Left colon (tissue), 2 donors: ENCODE measurements around the gene DGUOK. TPM values are rescaled to one million over a fixed set of nuclear protein-coding genes. Genes with fewer than 3 reads are reported as not detected.
A peak's percentile ranks its signal among the peaks of the same experiment; 100 is the strongest.
"Not testable (repeated sequence)": the region's sequence is repeated elsewhere in the genome, so short reads cannot be mapped to it uniquely, and the experiment has no call there.

Experiments used
- ATAC-seq: fragments of 200-7000 bp; cut with Tn5 transposase; one replicate; pipeline ENCODE4 v1.9.1; 2020; ENCODE audit warnings: mild to moderate bottlenecking, moderate library complexity
- DNase-seq, 2 donors: peaks; one replicate each; pipeline ENCODE4 v3.0.0-alpha.2; 2020
- intact Hi-C, 2 donors: fragments of 100-400 bp; cut with DNase I in 1 of 2; cut with micrococcal nuclease in 1 of 2; formaldehyde crosslinking; loops; one replicate each; pipeline versions ENCODE4 v1.11.2 to v1.14.0; 2022; cut with DNase I, micrococcal nuclease
- long read RNA-seq: library from polyadenylated mRNA; unstranded; transcript quantifications from one replicate; pipeline ENCODE4 v2.0.0, GENCODE V29; 2021
- total RNA-seq, 2 donors: library from RNA; stranded (reverse); fragmentation: NEBNext Ultra II Directional; extraction: Animal tissue kit (Norgen Biotek cat#: 25700); gene quantifications; one replicate each; pipeline ENCODE4 v1.2.1, GENCODE V29; 2021
- donor health status: DM: no; HTN: no; CAD: no.
- donor health status: DM: yes; HTN: yes; CAD: no.

The DGUOK gene
- 10 to 100 TPM; 47.4 to 52.6 TPM for total RNA-seq
- long read RNA-seq, transcript DGUOK-208 (6 exons, 1,029 nt): major isoform, 17 of 56 reads
- long read RNA-seq, transcript DGUOK-203 (4 exons, 703 nt): minor isoform, 10 of 56 reads
- long read RNA-seq, transcript DGUOK-201 (7 exons, 1,144 nt): minor isoform, 11 of 56 reads
- long read RNA-seq, transcript DGUOK-202 (5 exons, 880 nt): minor isoform, 8 of 56 reads
- long read RNA-seq, partial matches to known transcripts: 0 of 56 reads
- long read RNA-seq, other reads (novel, unspliced or antisense): 10 of 56 reads

DNA sequence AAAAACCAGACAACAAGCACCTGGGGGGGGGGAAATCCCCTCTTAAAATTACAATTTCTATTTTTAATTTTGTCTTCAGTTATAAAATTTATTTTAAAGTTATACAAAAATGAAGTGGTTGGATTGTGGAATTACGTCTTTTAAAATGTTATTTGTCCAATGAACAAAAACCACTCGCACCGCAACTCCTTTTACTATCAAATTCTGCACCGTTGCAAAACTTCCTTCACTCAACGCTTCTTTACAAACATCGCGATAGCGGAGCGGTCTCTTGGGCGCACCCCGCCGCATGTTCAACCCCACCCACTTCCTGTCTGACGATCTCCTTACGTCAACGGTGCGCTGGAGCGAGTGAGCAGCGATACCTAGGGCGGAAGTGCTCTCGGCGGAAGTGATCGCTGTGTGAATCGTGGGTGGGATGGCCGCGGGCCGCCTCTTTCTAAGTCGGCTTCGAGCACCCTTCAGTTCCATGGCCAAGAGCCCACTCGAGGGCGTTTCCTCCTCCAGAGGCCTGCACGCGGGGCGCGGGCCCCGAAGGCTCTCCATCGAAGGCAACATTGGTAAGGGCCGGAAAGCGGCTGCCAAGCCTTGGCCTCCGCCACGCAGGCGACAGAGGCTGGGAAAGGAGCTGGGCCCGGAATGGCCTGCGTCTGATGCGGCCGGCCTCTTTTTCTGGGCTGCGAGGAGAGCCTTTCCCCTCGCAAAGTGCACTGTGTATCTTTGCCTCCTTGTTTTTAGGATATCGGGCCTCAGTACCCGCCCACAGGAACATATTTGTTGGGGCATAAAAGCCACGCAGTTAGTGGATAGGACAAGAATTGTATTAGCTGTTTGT lies at the start of gene DGUOK:
Gene DGUOK, plus strand, starts transcription at position 388 of the 835 bp plus-strand sequence. Its CDS starts 31 bp downstream, at position 419.
- intact Hi-C loops: loop anchor here in 1 of 2 donors (5.0 kb wide), 1 partner anchor 56 kb away; the partner anchor contains the start of gene TET3
- peak; percentile 84 for ATAC-seq
- DNase-seq: peak; percentile 98 to 99

DNA sequence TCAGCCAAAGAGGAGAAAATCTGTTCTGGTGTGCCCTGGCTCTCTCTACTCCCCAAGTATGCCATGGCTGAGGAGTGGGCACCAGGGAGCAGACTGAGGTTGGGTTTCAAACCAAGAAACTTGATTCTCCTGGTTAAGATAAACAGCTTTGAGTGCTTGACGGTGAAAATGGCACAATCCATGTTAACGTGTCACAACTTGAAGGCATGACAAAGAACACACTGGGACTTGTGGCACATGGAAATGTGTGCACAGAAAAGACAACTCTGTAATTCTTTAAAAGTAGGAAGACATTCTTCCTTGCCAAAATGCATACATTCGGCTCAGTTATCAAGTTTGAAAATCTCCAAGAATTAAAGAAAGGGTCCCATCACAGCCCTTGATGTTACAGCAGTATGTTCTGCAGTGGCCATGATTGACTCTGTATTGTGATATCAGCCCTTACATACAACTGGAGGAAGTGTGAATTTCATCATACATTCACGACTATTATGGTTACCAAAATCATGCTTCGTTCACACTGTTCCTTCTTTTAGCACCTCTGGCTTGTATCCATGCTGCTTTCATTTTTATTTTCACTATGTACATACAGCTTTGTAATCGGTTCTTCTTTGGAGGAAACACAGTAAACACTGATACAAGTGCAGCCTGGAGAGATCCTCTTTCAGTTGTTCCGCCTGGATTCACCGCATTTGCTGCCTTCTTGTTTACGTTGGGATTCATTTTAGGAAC lies 49.4 kb upstream of the DGUOK start:
- ATAC-seq: peak; percentile 71
- intact Hi-C loops: no loop called here
- DNase-seq: no peak

DNA sequence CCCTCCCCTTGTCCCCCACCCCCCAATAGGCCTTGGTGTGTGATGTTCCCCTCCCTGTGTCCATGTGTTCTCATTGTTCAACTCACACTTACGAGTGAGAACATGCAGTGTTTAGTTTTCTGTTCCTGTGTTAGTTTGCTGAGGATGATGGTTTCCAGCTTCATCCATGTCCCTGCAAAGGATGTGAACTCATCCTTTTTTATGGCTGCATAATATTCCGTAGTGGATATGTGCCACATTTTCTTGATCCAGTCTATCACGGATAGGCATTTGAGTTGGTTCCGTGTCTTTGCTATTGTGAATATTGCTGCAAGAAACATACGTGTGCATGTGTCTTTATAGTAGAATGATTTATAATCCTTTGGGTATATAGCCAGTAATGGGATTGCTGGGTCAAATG lies 48.7 kb upstream of the DGUOK start:
- ATAC-seq, DNase-seq, intact Hi-C loops: not testable (repeated sequence)

DNA sequence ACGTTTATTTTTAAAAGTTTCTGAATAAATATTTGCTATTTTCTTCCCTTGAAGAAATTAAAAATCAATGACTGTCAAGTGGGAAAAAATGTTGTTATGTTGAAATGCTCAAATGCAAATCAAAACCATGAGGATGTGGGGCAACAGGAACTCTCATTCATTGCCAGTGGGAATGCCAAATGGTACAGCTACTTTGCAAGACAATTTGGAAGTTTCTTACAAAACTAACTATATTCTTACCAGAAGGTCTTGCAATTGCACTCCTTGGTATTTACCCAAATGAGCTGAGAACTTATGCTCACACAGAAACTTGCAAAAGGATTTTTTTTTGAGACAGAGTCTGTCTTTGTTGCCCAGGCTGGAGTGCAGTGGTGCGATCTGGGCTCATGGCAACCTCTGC lies 41.3 kb upstream of the DGUOK start:
- intact Hi-C loops: no loop called here
- no peak for DNase-seq
- no peak for ATAC-seq

DNA sequence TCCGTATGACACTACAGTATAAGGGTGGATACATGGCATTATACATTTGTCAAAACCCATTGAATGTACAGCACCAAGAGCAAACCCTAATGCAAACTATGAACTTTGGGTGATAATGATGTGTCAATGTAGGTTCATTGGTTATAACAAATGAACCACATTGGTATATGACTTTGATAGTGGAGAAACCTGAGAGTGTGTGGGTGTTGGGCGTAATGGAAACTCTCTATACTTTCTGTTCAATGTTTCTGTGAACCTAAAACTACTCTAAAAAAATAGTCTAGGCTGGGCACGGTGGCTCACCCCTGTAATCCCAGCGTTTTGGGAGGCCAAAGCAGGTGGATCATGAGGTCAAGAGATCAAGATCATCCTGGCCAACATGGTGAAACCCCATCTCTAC lies 40.3 kb upstream of the DGUOK start:
- intact Hi-C loops: no loop called here
- no peak for ATAC-seq
- no peak for DNase-seq

DNA sequence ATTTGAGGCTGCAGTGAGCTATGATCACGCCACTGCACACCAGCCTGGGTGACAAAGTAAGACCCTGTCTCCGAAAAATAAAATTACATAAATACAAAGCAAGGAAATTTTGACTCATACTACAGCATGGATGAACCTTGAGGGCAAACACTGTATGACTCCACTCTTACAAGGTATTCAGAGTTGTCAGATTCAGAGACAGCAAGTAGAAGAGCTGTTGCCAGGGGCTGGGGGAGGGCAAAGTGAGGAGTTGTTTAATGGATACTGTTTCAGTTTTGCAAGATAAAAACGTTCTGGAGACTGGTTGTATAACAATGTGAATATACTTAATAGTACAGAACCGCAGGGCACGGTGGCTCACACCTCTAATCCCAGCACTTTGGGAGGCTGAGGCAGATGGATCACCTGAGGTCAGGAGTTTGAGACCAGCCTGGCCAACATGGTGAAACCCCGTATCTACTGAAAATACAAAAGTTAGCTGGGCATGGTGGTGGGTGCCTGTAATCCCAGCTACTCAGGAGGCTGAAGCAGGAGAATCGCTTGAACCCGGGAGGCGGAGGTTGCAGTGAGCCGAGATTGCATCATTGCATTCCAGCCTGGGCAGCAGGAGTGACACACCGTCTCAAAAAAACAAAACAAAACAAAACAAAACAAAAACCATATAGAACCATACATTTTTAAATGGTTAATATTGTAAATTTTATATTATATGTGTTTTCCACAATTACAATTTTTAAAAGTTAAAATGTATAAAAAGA lies 38.9 kb upstream of the DGUOK start:
- intact Hi-C loops, DNase-seq, ATAC-seq: not testable (repeated sequence)

DNA sequence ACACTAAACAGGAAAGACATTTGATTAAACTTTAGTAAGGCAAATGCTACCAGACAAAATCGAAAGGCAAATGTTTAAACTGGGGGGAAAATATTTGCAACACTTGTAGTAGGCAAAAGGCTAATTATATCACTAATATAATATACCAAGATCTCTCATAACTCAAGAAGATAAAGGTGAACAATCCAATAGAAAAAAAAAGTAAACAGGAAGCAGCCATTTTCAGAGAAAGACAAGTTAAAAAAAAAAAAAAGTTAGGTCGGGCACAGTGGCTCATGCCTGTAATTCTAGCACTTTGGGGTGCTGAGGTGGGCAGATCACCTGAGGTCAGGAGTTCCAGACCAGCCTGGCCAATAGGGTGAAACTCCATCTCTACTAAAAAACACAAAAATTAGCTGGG lies 38.3 kb upstream of the DGUOK start:
- intact Hi-C loops: no loop called here
- DNase-seq (no peak), ATAC-seq (no peak)

DNA sequence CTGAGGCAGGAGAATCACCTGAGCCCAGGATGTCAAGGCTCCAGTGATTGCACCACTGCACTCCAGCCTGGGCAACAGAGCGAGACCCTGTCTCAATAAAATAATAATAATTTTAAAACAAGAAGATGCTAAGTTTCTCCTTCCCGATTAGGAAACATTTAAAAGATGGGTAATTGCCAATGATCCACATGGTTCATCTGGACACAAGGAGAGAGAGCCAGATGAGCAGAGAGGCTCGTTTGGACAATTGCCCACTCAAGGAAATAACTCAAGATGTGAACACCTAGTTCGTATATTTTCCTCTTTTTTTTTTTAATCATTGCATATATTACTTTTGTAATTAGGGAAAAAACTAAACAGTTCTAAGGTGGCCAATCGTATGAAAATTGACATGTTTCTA lies 37.5 kb upstream of the DGUOK start:
- intact Hi-C loops: no loop called here
- DNase-seq (no peak), ATAC-seq (no peak)

DNA sequence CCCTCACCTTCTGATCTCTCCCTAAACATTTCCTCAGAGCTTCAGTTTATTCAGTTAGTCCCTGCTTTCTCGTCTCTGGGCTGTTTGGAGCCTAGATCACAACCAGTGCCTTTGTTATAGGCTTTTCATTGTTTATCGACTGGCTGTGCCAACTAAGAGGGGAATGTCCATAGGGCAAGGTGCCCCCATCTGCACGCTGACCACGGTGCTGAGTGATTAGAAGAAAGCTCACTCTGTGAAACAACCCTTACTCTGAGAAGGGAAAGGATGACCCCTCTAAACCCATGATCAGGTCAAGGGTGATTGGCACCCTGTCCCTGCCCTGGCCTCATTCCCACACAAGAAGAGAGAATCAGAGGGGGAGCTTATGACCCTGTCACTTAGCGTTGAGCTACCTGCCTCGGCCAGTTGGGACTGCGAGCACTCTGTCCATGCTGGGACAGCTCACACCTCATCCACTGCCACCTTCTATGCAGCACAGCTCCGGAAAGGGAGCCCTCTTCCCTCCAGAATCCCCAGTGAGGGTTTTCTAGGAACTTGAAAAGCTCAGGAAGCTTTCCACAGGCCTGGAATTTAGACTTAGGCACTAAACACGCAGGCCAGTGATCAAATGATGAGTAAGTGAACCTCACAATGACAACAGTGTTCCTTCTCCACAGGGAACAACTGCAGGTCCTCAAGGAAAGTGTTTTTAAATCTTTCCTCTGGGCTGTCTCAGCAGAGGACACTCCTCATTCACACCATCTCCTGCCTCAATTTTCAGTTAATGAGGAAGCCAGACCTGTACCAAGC lies 36.2 kb upstream of the DGUOK start:
- no peak for ATAC-seq

DNA sequence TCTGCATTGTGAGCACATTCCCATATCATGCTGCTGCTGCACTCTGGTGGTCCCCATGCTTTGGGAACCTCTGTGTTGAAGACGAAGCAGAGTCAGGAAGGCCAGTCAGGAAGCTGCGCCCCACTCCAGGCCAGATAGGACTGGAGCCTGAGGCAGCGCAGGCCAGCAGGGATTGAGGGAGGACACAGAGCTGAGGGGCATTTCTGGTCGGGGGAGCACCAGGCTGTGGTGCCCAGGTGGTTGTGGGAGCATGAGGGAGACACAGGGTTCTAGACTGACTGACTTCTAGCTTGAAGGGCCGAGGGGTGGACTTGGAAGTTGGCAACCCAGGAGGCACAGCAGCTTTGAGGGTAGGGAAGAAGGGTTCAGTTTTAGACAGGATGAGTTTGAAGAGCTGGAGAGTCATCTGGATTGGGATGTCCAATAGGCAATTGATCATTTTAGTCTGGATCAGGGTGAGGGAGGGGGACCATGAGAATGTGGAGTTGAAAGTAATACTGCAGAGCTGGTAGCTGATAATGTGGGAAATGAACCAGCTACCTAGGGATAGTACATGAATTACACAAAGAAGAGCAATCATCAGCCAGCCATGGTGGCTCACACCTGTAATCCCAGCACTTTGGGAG lies 35.3 kb upstream of the DGUOK start:
- intact Hi-C loops: no loop called here
- DNase-seq: no peak
- no peak for ATAC-seq

More for the DNA sequence above, 36.2 kb upstream of the DGUOK start:
- intact Hi-C loops: no loop called here
- DNase-seq: no peak

DNA sequence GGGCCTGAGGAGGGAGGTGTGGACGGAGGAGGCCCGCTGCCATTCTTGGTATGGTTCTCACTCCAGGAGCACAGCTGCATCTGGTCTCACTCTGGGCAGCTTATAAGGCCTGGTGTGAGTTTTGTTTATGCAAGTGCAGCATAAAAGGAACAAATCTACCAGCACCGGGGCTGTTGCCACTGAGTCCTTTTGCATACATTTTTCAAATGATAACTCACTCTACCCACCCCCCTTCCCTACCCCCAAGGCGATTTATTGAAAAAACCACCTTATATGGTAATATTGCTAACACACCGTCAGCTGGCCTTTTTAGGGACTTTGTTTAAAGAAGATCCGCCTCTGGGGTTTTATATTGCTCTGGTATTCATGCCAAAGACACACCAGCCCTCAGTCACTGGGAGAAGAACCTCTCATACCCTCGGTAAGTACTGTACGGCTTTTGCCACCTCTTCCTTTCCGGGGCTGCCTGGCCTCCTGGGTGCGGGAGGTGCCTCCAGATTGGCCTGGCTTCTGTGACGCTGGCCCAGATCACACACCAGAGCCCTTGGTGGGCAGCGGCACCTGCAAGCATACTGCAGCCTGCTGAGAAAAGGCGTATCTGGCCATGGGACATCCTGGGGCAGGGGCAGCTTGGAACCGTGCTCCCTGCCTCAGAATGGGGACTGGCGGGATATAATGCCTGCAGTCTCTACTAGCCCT lies 33.9 kb upstream of the DGUOK start, which contains the start of gene ACTG2:
Gene ACTG2, plus strand, starts transcription at position 378 of the 699 bp plus-strand sequence. CDS start 8,304 bp downstream, outside the sequence.
- DNase-seq: peak in 1 of 2 donors; percentile 75

DNA sequence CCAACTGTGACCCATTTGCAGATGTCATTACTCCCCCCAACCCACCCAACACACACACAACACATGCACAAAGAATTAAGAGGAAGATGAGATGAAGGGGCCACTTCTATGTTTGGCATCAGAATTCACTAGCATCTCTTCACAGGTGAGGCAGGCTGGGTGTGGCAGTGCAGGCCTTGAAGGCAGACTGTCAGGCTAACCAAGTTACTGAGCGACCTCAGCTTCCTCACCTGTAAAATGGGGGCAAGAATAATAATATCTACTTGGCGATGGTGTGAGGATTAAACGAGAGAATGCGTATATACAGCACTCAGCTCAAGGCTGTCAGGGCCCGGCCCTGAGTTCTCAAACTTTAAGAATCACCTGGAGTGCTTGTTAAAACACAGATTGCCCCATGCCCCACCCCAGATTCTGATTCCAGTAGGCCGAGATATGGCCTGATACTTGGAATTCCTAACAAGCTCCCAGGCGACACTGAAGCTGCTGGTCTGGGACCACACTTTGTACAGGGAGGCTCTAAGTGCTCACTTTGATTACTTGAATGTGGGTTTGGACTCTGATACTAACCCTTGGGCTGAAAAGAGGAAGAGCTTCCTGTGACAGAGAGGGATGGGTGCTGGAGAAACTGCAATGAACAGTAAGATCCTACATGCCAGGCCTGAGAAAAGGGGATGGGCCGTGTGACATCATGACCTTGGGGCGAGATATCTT lies 32.8 kb upstream of the DGUOK start:
- intact Hi-C loops: no loop called here
- peak; percentile 53 for ATAC-seq
- no peak for DNase-seq

More for the DNA sequence above, 33.9 kb upstream of the DGUOK start, which contains the start of gene ACTG2:
- ATAC-seq: peak; percentile 26
- intact Hi-C loops: no loop called here

DNA sequence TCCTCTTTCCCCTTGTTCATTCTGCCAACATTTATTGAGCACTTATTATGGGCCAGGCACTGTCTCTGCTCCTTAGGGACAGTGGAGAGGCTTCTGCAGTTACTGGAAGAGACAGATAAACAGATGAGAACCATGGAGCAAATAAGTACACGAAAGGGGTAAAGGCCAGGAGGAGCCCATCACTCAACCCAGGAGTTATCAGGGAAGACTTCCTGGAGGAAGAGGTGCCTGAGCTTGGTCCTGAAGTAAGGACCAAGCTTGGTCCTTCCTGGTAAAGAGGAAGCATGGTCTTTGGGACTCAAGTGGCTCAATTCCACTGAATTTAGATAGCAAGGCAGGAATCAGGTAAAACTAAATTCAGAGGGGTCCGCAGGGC lies 32.2 kb upstream of the DGUOK start:
- intact Hi-C loops: no loop called here
- ATAC-seq (no peak), DNase-seq (no peak)

DNA sequence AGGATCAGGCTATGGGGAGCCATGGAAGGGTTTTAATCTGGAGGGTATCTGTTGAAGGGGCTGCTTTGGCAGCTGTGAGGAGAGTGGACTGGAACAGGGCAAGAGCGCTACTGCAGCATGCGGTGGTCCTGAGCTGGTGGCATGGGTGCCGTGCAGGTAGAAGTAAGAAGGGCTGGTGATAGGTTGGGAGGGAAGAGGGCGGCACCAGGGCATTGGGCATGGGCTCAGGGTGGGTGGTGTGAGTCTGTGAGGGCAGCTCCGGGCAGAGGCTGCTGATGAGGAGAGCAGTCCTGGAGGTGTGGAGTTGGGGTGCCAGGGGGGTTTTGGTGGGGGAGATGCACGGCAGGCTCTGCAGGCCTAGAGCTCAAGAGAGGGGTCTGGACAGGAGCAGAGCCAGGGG lies 31.8 kb upstream of the DGUOK start:
- intact Hi-C loops: no loop called here
- DNase-seq (no peak), ATAC-seq (no peak)

DNA sequence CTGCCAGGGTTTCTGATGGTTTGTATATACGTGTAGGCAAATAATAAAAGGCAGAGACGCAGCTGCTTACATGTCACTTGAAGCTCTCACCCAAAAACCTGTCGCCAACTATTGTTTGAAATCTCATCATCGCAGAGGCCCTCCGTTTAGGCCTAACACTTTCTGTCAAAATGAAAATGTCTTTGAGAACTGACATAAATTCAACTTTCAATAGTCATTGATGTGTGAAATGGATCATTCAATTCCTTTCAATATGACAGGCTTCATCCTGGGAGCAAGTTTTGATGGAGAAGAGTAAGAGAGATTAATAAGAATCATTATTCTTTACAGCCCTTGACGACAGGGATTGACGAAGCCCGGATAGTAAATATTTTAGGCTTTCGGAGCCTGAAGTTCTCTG lies 31.2 kb upstream of the DGUOK start:
- intact Hi-C loops: no loop called here
- DNase-seq (no peak), ATAC-seq (no peak)
